HG02840 (cell line): ENCODE data around the gene MRPL19.
"Not testable (repeated sequence)": the region's sequence is repeated elsewhere in the genome, so short reads cannot be mapped to it uniquely, and the experiment has no call there.

Source experiments
- ATAC-seq: cut with Tn5 transposase; IDR thresholded peaks from one replicate; pipeline ENCODE4 v1.9.1; 2021; ENCODE audit warnings: mild to moderate bottlenecking, moderate library complexity, moderate number of reproducible peaks; ENCODE audit not compliant: unreplicated experiment, low FRiP score

MRPL19 gene

DNA sequence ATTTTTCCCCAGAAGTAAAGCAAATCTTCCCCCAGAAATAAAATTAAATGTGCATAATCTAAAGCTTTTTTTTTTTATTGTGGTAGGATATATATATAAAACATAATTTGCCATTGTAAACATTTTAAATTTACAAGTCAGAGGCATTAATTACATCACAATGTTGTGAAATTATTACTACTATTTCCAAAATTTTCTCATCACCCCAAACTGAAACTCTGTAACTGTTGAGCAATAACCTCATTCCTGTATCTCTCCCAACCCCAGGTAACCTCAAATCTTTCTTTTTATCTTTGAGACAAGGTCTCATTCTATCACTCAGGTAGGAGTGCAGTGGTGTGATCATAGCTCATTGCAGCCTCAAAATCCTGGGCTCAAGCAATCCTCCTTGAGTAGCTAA is 11.2 kb downstream of the MRPL19 start:
- no peak for ATAC-seq

DNA sequence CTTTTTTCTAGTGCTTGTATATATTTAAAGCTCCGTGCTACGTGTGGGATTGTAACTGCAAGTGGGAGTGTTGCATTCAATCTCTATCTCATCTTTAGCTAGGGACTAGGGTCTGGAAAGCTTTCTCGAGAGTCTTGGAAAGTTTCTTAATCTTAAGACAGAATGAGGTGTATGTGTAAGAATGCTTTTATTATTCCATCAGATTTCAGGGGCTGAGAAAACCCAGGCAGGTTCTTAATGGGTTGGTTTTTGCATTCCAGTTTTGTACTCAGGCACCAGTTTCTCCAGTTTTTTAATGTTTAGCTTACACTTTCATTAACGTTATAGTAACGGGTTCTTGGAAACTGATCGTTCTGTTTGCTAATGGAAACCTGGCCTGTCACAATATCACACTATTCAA is 20.3 kb downstream of the MRPL19 start:
- ATAC-seq: no peak

DNA sequence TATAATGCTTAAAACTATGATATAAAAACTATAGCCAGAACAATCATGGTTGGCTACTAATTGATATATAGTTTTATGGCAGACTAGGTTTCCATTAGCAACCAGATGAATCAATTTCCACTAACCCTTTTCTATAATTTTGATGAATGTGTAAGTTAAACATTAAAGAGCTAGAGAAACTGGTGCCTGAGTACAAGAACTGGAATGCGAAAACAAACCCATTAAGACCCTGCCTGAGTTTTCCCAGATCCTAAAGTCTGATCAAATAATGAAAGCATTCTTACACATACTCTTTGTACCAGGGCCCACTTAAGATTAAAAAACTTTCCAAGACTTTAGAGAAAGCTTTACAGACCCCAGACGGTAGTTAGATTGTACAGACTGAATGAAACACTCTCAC is 21.3 kb downstream of the MRPL19 start:
- ATAC-seq: no peak

DNA sequence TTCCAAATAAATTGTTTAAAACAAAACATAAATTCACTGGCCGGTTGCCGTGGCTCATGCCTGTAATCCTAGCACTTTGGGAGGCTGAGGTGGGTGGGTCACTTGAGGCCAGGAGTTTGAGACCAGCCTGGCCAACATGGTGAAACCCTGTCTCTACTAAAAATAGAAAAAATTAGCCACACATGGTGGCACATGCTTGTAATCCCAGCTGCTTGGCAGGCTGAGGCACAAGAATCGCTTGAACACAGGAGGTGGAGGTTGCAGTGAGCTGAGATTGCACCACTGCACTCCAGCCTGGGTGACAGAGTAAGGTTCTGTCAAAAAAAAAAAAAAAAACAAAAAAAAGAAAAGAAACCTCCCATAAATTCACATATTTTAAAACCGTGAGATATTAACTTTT is 28.8 kb downstream of the MRPL19 start:
- ATAC-seq: not testable (repeated sequence)

DNA sequence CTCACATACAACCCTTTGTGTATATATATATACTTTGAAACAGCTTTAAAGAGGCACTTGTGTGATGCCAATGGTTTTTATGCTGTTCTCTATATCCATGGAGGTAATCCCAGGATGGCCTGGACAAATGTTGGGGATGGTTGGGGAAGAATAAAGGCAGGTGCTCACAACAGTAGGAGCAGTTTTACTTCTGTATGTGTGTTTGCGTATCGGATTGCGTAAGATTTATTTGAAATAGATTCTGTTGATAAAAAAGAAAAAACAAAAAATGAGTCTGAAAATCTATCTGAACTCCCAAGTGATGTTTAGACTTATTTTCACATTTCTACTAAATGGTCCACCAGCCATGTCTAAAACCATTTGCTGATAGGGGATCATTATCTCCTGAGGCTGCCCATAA is 29.3 kb downstream of the MRPL19 start:
- ATAC-seq: no peak

DNA sequence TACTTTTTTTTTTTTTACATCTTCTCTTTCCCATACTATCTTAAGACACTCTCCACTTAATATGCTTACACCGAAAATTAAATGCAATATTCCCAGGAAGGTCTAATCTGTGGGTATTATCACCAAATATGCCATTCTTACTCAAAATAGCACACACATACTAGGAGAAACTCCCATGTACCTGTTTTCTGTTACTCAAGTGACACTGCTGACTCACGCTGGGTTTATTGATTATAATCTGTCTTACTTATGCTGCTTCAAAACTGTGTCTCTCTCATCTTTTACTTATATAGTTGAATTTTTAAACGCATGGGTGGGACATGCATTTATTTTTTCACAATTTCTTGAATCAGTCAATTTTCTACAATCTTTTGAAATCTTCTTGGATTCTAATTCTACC is 29.9 kb downstream of the MRPL19 start:
- ATAC-seq: no peak

DNA sequence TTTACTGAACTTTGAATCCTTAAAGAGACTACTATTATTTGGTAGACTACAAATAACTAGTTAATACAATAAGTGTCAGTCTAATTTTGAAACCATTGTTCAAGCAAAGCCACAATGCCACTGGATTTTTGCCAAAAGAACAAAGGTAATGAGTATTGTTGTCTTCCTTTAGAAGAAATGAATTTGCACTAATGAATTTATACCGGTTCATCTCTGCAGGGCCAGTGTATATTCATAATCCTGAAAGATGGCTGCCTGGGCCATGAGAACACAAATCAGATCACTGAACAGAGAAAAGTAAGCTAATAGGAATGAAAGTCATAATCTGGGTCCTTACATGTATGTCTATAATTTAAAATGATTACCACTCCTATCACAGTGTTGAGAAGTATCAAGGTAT is 33.0 kb downstream of the MRPL19 start:
- ATAC-seq: no peak

DNA sequence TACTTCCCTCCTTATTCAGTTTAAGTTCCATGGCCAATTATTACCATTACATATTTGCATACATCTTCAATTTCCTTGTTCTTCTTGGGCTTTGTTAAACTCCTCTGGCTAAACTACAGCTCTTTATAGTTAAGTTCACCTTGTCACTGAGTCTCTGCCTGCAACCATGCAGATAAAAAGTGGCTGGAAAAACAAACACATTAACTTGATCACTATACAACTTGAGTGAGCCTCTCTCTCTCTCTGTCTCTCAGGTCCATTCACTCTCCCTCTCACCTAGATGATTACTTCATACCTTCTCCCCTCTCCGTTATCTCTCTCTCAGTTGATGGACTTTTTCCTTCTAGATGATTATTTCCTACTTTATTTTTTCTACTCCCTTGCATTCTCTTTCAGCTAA is 33.8 kb downstream of the MRPL19 start:
- ATAC-seq: no peak

DNA sequence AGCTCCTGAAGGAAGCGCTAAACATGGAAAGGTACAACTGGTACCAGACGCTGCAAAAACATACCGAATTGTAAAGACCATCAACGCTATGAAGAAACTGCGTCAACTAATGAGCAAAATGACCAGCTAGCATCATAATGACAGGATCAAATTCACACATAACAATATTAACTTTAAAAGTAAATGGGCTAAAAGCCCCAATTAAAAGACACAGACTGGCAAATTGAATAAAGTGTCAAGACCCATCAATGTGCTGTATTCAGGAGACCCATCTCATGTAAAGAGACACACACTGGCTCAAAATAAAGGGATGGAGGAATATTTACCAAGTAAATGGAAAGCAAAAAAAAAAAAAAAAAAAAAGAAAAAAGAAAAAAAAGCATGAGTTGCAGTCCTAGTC is 36.8 kb downstream of the MRPL19 start:
- ATAC-seq: not testable (repeated sequence)

DNA sequence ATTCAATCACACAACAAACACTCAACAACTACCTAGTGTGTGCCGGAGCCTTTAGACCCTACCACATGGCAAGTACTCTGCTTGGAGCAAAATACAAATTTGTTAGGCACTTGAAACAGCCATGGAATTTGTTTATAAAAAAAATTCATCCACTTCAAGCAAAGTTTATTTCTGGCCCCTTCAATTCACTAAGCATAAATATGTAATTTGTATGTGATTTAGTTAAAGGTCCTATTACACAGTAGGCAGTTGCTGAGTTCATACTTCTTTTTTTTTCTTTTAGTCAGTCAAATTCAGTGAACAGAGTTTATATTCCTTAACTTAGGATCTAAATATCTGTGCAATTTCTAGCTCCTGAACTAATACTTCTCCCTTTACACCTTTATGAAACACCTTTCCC is 41.6 kb downstream of the MRPL19 start:
- no peak for ATAC-seq

DNA sequence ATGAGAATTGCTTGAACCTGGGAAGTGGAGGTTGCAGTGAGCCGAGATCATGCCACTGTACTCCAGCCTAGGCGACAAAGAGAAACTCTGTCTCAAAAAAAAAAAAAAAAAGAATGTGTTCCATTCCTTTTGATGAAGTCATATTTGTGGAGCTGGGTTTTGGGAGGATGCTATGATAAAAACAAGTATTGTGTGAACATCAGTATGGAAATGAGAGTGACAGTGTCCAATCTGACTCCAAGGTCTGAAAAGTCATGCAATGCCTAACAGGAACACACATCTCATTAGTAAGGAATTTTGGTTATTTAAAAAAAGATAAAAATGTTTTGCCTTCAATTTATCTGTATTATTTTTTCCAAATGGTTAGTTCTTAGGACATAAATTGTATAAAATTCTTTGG is 52.3 kb downstream of the MRPL19 start:
- no peak for ATAC-seq

DNA sequence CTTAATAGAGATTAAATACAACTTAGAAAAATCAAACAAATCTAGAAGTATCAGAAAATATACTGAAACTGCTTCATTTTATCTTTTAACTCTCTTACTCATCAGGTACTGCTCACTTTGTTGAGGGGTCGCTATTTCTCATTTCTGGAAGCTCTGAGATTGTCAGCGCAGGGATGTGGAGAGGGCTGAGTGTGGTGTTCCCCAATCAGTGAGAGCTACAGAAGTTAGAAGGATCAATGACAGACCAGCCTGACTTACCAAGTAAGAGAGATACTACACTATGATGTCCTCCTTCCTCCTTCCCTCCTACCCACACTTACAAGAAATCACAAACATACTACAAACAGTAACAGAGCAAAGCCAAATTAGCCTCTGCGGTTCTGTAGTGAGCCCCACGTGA is 56.0 kb downstream of the MRPL19 start:
- ATAC-seq: no peak

DNA sequence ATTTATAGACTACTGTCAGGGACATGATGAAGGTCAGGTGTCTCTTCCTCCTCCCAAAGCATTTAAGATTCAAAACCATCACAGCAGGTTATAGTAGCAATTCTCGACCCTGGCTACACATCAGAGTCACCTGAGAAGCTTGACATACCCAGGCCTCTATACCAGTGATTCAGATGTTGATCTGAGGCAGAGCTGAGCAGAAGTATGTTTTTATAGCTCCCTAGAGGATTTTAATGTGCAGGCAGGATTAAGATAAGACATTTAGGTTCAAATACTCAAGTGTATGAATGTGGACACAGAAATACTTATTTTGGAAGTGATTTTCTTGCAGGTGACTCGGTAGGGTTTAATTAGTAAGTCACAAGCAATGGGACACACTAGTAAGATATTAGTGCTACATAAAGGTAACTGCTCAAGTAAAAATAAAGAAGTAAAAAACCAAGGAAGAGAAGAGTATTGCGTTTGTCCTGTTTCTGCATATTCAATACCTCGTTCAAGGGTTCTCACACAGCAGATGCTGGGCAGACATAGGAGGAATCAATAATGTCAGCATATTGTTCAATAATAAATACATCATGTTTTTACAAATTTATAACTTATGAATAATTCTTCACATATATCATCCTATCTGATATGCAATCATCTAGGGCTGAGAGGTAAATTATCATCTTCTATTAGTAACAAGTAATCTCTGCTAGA is 57.2 kb downstream of the MRPL19 start:
- ATAC-seq: no peak

DNA sequence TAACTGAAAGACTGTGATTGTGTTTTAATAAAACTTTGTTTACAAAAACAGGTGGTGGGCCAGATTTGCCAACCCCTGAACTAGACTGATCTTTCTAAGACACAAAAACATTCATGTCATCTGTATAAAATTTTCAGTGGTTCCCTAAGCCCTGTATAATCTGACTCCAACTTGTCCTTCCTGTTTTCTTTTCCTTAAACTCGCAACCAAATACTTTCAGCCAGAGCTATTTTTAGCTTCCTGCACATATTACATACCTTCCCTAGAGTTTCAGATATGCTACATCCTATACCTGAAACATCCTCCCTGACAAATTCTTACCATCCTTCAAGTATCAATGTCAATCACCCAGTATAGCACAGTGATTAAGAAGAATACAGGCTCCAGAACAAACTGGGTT is 59.3 kb downstream of the MRPL19 start:
- no peak for ATAC-seq

DNA sequence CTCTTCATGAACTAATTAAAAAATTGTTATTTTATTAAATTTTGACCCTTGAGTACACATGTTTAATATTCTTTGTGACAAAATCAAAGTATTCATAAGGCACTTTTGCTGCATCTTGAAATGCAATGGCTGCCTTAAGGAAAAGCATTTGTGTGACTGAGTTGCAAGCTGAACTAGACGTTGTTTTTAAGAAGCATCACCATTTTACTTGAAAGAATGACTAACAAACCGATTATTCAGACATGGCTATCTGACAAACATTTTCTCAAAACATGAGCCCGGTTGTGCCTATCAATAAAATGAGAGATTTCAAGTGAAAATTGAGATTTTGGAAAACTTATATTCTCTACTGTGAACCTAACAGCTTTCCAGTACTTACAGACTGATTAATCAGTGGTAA is 61.3 kb downstream of the MRPL19 start:
- ATAC-seq: no peak

DNA sequence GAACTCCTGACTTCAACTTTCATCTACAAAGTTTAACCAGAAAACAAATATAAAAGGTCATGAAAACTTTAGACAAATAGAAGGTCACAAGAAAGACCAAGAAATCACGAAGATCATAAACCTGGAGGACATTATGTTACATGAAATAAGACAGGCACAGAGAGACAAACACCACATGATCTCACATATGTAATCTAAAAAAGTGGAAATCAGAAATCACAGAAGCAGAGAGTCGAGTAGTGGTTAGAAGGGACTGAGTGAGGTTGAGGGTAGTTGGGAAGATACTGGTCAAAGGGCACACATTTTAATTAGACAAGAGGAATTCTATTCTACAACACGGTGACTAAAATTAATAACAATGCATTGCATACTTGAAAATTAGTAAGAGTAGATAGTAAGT is 62.7 kb downstream of the MRPL19 start:
- no peak for ATAC-seq

DNA sequence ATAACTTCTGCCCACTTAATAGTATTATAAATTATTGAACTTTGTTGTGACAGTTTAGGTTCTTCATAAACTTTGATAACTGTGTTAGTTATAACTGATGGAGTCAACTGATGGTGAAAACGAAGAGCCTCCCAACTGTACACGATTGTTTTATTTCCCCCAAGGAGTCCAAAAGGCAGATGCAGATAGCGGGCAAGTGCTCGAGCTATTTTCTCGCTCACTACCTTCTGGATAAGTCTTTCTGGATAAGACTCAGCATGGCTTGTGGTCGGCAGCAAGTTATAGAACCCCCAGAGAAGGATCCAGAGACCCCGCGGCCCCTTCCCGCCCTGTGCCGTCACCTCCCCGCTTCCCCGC is 63.6 kb downstream of the MRPL19 start:
- ATAC-seq: peak; percentile 30

DNA sequence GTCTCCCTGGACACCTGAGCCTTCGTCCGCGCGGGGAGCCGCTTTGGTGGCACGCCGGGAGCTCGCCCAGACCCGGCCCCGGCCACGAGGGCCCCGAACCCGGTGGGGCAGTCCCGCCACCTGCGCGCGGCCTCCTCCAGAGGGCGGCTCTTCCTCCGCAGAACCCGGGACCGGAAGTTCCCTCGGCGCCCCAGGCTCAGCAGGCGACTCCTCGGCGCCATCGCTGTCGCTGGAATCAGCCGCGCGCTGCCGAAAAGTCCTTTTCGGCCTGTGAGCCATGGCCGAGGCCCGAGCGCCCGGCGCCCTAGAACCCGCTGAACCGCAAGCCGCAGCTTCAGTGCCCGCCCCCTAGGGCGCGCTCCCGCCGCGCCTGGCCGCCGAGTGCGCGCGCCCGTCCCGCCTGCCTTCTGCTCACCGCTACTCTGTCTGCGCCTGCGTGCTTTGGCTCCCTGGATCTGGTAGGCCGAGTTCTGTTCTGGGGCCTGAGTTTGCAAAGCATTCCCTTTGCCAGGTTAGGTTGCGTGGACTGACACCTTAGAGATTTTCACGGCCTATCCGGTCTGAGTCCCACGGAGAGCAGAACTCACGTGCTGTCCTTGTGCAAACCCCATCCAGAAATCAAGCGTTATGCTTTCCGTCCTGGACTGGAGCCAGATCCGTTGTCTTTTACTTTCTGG is 64.1 kb downstream of the MRPL19 start, which contains the start of gene GCFC2:
Gene GCFC2 (minus strand): TSS at position 339 of the 677 bp plus-strand sequence. CDS start 60 bp downstream, at position 279.
- peak; percentile 94 for ATAC-seq

DNA sequence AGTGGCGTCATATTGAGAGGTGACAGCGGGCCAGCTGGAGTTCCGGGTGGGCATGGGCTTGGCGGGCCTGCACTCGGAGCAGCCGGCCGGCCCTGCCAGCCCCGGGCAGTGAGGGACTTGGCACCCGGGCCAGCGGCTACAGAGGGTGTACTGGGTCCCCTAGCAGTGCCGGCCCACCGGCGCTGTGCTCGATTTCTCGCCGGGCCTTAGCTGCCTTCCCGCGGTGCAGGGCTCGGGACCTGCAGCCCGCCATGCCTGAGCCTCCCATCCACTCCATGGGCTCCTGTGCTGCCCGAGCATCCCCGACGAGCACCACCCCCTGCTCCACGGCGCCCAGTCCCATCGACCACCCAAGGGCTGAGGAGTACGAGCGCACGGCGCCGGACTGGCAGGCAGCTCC is 65.0 kb downstream of the MRPL19 start:
- ATAC-seq: not testable (repeated sequence)

DNA sequence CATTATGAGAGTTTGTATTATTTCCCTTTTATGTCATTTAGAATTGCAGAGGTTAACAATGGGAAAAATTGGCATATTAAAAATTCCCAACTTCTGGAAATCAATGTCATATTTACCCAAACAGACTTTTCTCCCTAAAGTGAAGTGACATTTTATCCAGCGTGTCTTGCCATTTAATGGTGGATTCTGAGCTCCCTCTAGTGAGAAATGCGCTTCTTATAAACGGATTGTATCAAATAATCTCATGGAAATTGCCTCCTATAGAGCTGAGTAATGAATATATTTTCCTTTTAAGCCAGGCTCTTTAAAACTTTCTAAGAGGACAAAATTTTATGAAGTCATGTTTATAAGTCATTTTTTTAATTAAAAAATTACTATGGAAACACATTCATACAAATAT is 69.8 kb downstream of the MRPL19 start:
- no peak for ATAC-seq

DNA sequence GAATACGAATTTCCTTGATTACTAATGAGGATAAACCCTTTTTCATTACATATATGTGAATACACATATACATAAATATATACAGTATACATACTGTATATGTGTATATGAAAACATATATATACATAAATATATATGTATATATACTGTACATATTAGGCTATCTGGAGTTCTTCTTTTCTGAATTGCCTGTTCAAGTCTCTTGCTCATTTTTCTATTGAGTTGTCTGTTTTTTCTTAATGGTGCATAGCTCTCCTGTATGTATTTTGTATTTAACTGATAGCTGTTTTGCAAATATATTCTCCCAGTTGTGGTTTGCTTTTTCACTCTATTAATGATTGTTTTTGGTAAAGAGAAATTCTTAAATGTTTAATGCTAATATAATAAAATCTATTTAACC is 73.0 kb downstream of the MRPL19 start:
- ATAC-seq: no peak

DNA sequence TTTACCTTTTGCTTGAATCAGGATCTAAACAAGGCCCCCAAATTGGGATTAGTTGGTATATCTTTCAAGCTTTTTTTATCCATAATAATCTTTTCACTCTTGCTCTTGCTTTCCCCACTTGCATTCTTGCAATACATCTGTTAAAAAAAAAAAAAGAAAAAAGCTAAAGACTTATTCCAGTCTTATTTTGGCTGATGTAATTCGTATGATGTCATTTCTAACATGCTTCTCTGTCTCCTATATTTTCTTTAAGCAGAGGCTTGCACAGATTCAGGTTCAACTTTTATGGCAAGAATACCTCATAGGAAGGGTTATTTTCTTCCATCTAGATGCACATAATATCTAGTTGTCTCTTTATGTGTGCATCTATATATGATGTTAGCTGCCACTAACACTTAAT is 73.9 kb downstream of the MRPL19 start:
- no peak for ATAC-seq
